Right ventricle myocardium superior (tissue), 1 donor: ENCODE data around the gene MYLIP. TPM values are rescaled to one million over a fixed set of nuclear protein-coding genes. Genes with fewer than 3 reads are reported as not detected.
A peak's percentile ranks its signal among the peaks of the same experiment; 100 is the strongest.

ENCODE experiments used
- ATAC-seq: fragments of 200-7000 bp; cut with Tn5 transposase; one replicate; pipeline ENCODE4 v1.9.1; 2020; ENCODE audit warnings: mild to moderate bottlenecking; ENCODE audit not compliant: poor library complexity
- DNase-seq: peaks from one replicate; pipeline ENCODE4 v3.0.0-alpha.2; 2020
- intact Hi-C: fragments of 100-400 bp; cut with DNase I; formaldehyde crosslinking; loops from one replicate; pipeline ENCODE4 v1.11.2; 2022
- total RNA-seq: library from RNA; stranded (reverse); fragmentation: NEBNext Ultra II Directional; extraction: Animal tissue kit (Norgen Biotek cat#: 25700); gene quantifications from one replicate; pipeline ENCODE4 v1.2.1, GENCODE V29; 2021
- donor health status: DM: no; HTN: yes; CAD: no; lungs with severe emphysema.

Gene MYLIP
- total RNA-seq, 1 donor from 2014 or later, result 12.2 TPM

GRCh38 chr6:16104624-16105433, 24.1 kb upstream of the MYLIP start:
- DNase-seq (no peak), ATAC-seq (no peak)
- intact Hi-C loops, result no loop called here

DNA sequence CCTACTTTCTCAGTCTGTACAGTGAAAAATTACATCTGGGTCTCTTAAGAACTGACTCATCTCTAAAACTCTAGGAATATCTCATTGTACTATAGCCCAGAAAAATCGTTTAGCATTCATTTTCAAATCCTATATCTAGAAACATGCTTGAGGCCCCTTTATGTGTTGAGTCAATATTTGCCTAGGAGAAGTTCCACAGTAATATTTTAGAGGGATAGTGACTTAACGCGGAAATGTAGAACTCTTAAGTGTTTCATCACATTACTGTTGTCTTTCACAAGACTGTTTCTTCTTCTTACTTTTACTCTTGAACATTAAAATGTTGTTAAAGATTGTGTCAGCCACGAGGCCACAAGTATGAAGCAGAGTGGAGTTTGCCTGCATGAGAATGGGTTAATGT, 23.0 kb upstream of the MYLIP start:
- ATAC-seq (no peak), DNase-seq (no peak)
- intact Hi-C loops, result no loop called here

- intact Hi-C loops, result no loop called here
- no peak for DNase-seq
- no peak for ATAC-seq
Observed at GRCh38 chr6:16106991-16107787, 21.7 kb upstream of the MYLIP start.

DNA sequence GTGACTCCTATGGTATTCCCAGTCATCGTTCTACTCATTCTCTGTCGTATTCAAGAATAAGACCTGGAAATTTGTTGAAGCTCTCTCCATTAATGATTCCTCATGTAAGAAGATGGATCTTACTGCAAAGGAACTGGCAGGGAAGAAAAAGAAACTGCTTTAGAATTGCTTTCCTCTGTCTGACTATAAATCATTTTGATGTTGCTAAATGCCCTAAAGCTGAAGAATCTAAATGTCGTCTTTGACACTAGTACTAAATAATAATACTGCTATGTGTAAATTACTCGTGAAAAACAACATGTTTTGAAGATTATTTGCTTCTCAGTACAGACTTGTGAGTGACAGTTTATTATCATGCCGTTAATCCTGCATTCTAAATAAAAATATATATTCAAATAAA, 20.5 kb upstream of the MYLIP start:
- no peak for ATAC-seq
- no peak for DNase-seq
- intact Hi-C loops, result no loop called here

DNA sequence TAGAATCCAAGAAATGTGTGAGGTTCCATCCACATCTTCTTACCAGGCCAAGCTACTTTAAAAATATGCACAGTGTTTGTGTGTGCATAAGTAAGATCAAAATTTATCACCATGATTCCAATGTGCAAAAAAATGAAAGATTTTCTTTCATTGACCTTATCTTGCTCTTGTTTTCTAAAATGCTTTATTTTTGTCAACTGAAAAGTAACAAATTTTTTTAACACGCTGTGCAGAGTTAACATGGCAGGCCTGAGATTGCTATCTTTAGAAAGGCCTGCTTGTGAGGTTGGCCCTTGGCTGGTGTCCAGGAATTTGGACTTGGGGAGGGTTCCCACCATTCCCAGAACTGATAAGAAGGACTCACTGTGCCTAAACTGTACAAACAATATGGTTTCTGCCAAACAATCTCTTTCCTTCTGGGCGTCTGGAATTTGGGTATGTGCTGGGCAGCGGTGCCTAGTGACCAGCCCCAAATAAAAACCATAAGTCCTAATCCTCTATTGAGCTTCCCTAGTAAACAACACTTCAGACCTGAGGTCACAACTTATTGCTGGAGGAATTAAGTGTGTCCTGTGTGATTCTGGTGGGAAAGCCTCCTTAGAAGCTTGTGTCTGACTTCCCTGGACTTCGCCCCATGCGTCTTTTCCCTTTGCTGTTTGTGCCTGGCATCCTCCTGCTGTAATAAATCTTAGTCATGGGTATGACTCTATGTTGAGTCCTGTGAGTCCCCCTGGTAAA, 19.8 kb upstream of the MYLIP start:
- no peak for DNase-seq
- peak; percentile 84 for ATAC-seq
- intact Hi-C loops, result no loop called here

DNA sequence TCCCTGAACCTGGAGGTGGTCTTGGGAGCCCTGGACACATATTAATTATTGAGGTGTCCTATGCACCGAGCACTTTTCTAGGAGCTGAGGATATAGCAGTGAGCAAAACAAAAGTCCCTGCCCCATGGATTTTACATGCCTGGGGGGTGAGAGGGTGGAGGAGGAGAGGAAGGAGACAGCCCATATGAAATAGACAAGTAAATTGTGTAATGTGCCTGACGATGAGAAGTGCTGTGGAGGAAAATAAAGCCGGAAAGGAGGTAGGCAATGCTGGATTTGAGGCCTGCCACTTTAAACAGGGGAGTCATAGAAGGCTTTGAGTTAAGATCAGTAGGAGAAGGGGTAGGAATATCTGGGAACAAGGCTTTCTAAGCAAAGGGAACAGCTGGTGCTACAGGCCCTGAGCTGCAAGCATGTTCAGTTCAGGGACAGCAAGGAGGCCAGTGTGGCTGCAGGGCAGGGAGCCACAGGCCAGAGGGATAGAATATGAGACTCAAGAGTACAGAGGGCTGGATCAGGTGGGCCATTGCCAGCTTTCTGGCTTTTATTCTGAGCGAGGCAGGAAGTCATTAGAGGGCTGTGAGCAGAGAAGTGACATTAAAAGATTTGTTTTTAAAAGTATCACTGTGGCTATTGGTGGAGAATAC, 19.1 kb upstream of the MYLIP start:
- intact Hi-C loops, result no loop called here
- DNase-seq (no peak), ATAC-seq (peak; percentile 58)

GRCh38 chr6:16118825-16119224, 10.1 kb upstream of the MYLIP start:
- intact Hi-C loops, result no loop called here
- DNase-seq, result no peak
- no peak for ATAC-seq

DNA sequence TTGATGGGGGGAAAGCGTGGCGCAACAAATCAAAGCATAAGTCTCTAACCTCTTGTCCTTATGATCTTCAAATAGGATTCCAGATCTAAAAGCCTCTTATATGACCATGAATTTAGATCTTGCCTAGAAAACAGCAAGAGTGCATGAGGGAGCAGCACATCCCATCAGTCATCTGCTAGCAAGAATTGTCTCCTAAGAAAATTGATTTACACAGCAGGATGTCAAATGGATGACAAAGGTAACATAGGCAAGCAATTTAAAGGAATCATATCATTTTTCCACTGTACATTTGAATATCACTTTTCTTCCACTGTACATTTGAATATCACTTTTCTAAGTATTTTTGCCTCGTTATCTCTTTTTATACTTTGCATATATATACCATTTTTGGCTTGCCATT, 7.5 kb upstream of the MYLIP start:
- intact Hi-C loops, result no loop called here
- DNase-seq (no peak), ATAC-seq (no peak)

GRCh38 chr6:16122197-16122596, 6.7 kb upstream of the MYLIP start:
- DNase-seq, result no peak
- intact Hi-C loops, result no loop called here

GRCh38 chr6:16124198-16125180, 4.4 kb upstream of the MYLIP start:
- intact Hi-C loops, result no loop called here
- DNase-seq (no peak), ATAC-seq (no peak)

More at GRCh38 chr6:16122197-16122596, 6.7 kb upstream of the MYLIP start:
- ATAC-seq, result no peak

- DNase-seq (no peak), ATAC-seq (no peak)
- intact Hi-C loops, result no loop called here
Observed at GRCh38 chr6:16126056-16126455, 2.8 kb upstream of the MYLIP start.

DNA sequence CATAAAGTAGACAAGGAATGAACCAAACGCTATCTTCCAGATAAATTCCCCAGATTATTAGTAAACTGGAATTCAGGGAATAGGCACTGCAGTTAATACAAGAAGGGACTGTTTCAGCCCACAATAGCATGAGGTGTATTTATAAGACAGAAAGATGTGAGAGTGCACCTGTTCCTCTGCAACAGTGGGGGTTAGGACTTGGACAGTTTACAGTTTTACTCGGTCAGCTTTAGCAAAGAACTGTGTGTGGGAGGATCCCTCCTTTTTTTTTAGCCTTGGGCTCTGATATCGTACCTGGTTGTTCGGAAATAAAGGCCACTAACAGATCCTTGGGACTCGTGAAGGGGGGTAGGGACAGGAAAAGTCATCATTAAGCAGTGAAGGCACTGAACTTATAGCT, 2.0 kb upstream of the MYLIP start:
- DNase-seq (no peak), ATAC-seq (no peak)
- intact Hi-C loops, result no loop called here

DNA sequence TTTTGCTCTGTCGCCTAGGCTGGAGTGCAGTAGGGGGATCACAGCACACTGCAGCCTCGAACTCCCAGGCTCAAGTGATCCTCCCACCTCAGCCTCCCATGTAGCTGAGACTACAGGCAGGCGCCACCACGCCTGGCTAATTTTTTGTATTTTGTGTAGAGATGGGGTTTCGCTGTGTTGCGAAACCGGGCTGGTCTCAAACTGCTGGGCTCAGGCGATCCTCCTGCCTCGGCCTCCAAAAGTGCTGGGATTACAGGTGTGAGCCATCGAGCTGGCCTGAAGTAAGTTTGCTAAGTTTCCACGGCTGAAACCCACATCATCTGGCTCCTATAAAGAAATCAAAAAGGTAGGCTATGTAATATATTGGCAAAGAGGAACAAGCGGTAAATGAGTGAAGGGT, 1.4 kb upstream of the MYLIP start:
- no peak for ATAC-seq
- DNase-seq, result no peak
- intact Hi-C loops, result no loop called here

GRCh38 chr6:16129623-16130401, 926 bp downstream of the MYLIP start:
- ATAC-seq (peak; percentile 8), DNase-seq (peak; percentile 55)
- intact Hi-C loops, result loop anchor here (2.0 kb wide), 1 partner anchor 439 kb away; no protein-coding TSS in a partner anchor

DNA sequence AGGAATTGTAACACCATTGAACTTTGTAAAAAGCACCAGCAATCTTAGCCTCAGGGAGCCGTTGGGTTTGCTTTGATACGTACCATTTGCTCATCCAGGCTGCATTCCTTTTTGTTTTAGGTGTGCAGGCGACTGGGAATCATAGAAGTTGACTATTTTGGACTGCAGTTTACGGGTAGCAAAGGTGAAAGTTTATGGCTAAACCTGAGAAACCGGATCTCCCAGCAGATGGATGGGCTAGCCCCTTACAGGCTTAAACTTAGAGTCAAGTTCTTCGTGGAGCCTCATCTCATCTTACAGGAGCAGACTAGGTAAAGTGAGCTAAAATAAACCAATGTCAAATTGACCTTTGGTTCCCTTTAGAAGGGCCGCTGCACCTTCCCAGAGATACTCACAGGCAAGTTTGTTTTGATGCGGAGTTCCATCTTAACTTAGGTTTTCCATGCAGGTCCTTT, 1.6 kb downstream of the MYLIP start:
- intact Hi-C loops, result no loop called here
- ATAC-seq, result no peak
- no peak for DNase-seq

DNA sequence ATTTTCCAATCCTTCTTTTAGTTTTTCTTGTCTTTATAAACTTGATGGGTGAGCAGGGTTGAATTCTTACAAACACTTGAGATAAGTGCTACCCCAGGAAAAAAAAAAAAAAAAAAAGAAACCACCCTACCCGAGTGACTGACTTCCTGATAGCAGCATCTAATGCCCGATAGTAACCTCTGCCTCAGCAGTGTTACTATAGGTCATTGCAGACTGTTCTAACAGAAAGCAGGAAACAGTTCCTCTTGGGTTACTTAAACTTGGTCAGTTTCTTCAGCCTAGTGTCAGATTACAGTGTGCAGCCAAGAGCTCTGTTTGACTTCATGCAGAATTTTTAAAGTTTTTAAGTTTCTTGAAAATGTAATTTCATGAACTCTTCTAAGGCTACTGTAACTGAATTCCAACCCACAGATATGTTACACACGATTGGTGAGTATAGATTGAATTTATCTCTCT, 2.1 kb downstream of the MYLIP start:
- intact Hi-C loops, result no loop called here
- DNase-seq, result no peak
- ATAC-seq, result peak; percentile 51

DNA sequence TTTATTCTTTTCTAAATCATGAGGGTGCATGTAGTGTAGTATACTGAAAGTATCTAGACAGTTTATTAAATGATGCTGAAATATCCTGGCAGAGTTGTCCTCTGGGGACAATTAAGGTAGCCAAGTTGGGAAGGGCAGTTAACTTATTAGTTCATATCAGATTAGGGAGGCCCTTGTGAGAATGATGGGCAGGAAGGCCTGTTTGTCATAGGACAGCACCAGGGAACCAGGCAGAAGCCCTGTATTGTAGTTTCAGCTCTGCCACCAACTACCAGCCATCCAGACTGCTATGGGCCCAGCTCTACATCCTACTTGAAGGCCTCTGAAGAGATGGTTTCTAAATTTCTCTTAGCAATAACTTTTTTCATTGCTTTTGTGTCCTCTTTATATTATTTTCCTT, 4.0 kb downstream of the MYLIP start:
- ATAC-seq, result no peak
- no peak for DNase-seq
- intact Hi-C loops, result no loop called here
